Stimulated activated CD8-positive, alpha-beta memory T cell treated with anti-CD3 and anti-CD28 coated beads, Interleukin-15, amount 100 ng/mL, for 24 hours (primary cell): Measurements from ENCODE around the gene BACE1-AS.
"Not testable (repeated sequence)": the region's sequence is repeated elsewhere in the genome, so short reads cannot be mapped to it uniquely, and the experiment has no call there.

Source experiments
- DNase-seq: peaks from one replicate; pipeline ENCODE4 v3.0.0-alpha.2; 2020; ENCODE audit warnings: low read depth

Gene BACE1-AS

GRCh38 chr11:117290809-117291396 lies at the start of gene BACE1-AS:
Gene BACE1-AS, plus strand, starts transcription at chr11:117291346.
- DNase-seq, result no peak

- DNase-seq, result no peak
Observed at GRCh38 chr11:117248341-117248740, 42.8 kb upstream of the BACE1-AS start.

GRCh38 chr11:117249571-117249970 lies 41.6 kb upstream of the BACE1-AS start:
- no peak for DNase-seq

GRCh38 chr11:117251506-117251905 lies 39.6 kb upstream of the BACE1-AS start:
- no peak for DNase-seq

GRCh38 chr11:117255966-117256365 lies 35.2 kb upstream of the BACE1-AS start:
- no peak for DNase-seq

GRCh38 chr11:117256573-117256972 lies 34.6 kb upstream of the BACE1-AS start:
- no peak for DNase-seq

GRCh38 chr11:117258576-117258975 lies 32.6 kb upstream of the BACE1-AS start:
- no peak for DNase-seq

- DNase-seq, result no peak
Observed at GRCh38 chr11:117259417-117259816, 31.7 kb upstream of the BACE1-AS start.

- DNase-seq, result not testable (repeated sequence)
Observed at GRCh38 chr11:117264624-117265323, 26.4 kb upstream of the BACE1-AS start.

GRCh38 chr11:117265745-117266144 lies 25.4 kb upstream of the BACE1-AS start:
- no peak for DNase-seq

- DNase-seq, result no peak
Observed at GRCh38 chr11:117269856-117270255, 21.3 kb upstream of the BACE1-AS start.

- no peak for DNase-seq
Observed at GRCh38 chr11:117271208-117271607, 19.9 kb upstream of the BACE1-AS start.

- not testable (repeated sequence) for DNase-seq
Observed at GRCh38 chr11:117272175-117272574, 19.0 kb upstream of the BACE1-AS start.

GRCh38 chr11:117273550-117274289 lies 17.4 kb upstream of the BACE1-AS start:
- DNase-seq, result no peak

- DNase-seq, result no peak
Observed at GRCh38 chr11:117278347-117278746, 12.8 kb upstream of the BACE1-AS start.

- DNase-seq, result no peak
Observed at GRCh38 chr11:117279711-117280376, 11.3 kb upstream of the BACE1-AS start.

GRCh38 chr11:117281159-117281558 lies 10.0 kb upstream of the BACE1-AS start:
- no peak for DNase-seq

- no peak for DNase-seq
Observed at GRCh38 chr11:117281869-117282268, 9.3 kb upstream of the BACE1-AS start.

- DNase-seq, result no peak
Observed at GRCh38 chr11:117282956-117283355, 8.2 kb upstream of the BACE1-AS start.

- DNase-seq, result no peak
Observed at GRCh38 chr11:117284053-117284452, 7.1 kb upstream of the BACE1-AS start.

- DNase-seq, result no peak
Observed at GRCh38 chr11:117286588-117286987, 4.6 kb upstream of the BACE1-AS start.

- no peak for DNase-seq
Observed at GRCh38 chr11:117287668-117288067, 3.5 kb upstream of the BACE1-AS start.

- no peak for DNase-seq
Observed at GRCh38 chr11:117289795-117290194, 1.4 kb upstream of the BACE1-AS start.
